GM21447 (cell line): ENCODE results near the gene POLR3E.
"Not testable (repeated sequence)": the region's sequence is repeated elsewhere in the genome, so short reads cannot be mapped to it uniquely, and the experiment has no call there.

Experiments used
- ATAC-seq: cut with Tn5 transposase; IDR thresholded peaks from one replicate; pipeline ENCODE4 v1.9.1; 2021; ENCODE audit not compliant: unreplicated experiment

POLR3E gene

DNA sequence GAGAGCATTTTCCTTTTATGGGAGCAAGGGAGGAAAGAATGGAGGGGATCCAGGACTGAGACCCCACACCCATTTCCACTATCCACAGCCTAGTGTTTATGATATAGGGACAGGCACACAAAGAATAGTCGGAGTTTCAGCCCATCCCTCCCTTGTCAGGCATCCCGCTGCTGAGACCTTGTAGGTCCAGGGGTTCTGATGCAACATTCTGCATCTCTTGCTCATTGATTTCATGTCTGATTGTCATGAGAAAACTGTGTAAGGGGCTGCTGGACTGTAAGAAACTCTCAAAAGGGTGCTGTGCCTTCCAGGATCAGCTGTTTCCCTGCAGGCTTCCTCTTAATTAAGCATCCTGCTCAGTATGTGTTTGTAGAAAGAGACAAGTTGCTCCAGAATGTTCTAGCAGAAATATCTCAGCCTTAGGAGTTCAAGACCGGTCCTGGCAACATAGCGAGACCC, 5.3 kb upstream of the POLR3E start:
- no peak for ATAC-seq

DNA sequence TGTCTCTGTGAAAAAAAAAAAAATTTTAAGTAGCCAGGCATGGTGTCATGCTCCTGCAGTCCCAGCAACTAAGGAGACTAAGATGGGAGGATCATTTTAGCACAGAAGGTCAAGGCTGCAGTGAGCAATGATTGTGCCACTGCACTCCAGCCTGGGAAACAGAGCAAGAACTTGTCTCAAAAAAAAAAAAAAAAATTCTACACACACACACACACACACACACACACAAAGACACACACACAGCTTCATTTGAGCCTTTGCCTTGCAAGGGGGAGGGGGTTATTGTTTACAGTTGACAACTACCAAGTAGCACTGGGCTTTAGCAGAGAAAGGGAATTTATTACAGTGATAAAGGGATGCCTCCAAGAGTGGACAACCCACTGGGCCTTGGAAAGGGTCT, 4.9 kb upstream of the POLR3E start:
- no peak for ATAC-seq

DNA sequence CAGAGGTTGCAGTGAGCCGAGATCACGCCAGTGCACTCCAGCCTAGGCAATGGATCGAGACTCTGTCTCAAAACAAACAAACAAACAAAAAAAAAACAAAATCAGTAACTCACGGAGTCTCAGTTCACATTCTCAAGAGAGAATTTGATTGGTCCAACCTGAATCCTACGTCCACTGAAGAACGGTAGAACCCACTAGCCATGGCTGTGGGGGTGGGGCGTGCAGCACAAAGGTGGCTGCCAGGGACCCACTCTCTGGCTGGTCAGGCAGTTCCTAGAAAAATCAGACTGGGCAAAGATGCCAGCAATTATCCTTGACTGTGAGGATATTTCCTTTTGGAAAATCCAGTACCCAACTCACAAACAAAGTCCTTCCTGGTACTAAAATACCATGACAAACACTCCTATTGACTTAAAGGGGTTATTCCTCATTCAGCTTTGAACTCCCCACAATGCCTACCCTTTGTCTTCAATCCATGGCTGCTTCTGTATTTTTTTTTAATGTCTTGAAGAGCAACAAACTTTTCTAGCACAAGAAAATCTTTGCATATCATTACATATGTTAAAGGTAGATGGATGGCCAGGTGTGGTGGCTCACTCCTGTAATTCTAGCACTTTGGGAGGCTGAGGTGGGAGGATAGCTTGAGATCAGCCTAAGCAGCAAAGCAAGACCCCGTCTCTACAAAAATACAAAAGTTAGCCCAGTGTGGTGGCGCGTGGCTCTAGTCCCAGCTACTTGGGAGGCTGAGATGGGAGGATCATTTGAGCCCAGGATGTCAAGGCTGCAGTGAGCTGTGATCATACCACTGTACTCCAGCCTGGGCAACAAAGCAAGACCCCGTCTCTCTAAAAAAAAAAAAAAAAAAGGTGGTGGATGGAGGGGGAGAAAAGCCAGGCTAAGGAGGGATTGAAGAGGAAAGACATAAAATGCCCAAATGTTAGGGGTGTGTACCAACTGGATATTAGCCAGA, 3.8 kb upstream of the POLR3E start:
- no peak for ATAC-seq

DNA sequence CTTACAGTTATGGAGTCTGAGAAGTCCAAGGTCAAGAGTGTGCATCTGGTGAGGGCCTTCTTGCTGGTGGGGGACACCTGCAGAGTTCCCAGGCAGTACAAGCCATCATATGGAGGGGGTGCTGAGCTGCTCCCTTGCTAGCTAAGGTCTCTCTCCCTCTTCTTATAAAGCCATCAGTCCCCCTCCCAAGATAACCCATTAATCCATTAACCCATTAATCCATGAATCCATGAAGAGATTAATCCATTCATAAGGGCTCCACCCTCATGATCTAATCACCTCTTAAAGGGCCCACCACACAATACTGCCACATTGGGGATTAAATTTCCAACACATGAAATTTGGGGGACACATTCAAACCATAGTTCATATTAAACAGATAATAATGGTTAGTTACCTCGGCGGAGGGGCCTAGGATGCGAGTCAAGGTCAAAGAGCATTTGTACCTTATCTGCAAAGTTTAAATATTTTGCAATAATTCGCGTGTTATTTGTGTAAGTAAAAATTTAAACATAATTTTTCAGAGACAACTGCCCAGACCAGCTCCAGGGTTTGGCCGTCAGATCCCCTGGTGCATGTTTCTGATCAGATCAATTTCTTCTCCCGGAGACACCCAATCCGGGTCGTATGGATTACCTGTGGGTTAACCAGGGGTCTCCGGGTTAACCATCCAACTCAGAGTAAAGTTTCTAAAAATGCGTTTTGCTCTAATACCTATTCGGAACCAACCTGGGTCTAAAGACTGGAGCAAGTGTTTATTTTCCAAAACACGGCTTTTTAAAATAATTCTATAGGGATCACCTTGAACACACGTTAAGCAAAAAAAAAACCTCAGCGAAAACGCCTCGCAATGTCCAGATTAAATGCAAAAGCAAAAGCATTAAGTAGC, 740 bp upstream of the POLR3E start:
- ATAC-seq: no peak

DNA sequence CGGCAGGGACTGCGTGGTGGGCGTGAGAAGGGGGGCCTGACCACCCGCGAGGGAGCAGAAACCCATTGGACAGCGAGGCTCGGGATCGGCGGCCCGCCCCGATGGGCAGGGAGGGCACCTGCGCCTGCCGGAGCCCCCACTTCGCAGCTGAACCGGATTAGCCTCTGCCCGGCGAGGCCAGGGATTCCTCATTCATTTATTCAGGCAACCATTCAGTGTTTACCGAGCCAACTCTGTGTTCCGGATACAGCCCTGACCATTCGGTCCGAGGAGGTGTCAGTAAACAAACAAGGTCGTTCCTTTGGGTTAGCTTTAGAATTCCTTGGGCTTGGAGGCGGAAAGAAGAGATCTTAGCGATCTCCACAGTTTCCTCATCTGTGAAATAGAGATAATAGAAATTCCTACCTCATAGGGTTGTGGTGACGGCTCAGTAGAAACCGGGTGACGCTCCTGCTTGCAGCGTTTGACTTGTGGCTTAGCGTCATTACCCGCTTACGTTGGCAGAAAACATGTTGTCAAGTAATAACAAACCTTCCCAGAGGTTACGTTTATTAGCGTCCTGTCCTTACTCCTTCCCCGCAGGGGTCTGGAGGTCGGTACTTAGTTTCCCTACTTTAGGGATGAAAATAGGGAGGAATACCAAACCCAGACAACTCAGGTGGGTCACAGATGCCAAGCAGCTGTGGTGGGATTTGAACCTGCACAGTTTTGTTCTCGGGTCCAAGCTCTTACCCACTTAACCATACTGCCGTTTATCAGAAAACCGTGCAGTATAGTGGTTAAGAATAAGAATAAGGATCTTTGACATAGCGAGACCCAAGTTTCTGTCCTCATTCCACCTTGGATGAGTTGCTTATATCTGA, 893 bp downstream of the POLR3E start:
- peak; percentile 40 for ATAC-seq

DNA sequence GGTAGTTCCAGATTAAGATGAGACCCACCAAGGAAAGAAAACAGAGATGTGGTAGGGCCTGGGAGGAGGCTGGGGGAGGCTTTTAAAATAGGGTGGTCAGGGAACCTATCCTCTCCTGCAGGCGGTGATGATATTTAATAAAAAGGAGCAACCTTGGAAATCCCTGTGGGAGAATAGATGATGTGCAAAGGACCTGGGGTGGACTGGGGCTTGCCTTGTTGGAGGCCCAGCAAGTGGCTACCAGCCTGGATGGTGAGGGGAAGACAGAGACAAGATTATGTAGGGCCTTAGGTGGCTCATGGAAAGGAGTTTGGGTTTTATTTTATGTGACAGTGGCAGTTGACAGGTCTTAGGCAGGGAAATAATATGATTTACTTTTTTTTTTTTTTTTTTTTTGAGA, 1.8 kb downstream of the POLR3E start:
- no peak for ATAC-seq

DNA sequence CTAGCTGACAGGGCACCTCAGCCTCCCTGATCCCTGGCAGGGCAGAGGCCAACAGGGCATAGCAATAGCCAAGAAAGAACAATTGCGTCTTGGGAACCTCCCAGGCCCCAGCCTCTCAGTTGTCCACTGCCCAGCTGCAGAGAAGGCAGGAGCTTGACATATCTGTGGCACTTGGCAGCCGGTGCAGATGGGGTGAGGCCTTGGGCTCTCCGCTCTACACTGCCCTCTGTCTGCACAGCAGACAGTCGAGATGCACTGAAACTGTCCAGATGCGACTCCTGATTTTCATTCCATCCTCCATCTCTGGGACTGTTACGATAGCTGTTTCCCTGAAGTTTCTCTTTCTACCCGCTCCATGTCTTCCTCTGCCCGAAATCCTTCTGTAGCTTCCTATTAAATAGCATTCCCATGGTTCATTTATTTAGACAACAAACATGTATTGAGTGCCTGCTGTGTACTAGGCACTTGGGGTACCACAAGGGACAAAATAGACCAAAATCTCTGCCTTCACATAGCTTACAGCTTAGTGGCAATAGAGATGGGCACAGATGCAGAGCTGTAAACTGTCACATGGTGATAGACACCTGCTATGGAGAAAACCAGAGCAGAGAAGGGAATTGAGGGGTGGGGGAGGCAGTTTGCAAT, 3.3 kb downstream of the POLR3E start:
- no peak for ATAC-seq

DNA sequence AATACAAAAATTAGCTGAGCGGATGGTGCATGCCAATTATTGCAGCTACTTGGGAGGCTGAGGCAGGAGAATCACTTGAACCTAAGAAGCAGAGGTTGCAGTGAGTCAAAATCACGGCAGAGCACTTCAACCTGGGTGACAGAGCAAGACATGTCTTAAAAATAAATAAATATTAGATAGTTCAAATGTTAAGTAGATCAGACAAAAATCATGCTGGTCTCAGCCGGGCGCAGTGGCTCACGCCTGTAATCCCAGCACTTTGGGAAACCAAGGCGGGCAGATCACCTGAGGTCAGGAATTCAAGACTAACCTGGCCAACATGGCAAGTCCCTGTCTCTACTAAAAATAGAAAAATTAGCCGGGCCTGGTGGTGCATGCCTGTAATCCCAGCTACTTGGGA, 4.2 kb downstream of the POLR3E start:
- ATAC-seq: not testable (repeated sequence)

DNA sequence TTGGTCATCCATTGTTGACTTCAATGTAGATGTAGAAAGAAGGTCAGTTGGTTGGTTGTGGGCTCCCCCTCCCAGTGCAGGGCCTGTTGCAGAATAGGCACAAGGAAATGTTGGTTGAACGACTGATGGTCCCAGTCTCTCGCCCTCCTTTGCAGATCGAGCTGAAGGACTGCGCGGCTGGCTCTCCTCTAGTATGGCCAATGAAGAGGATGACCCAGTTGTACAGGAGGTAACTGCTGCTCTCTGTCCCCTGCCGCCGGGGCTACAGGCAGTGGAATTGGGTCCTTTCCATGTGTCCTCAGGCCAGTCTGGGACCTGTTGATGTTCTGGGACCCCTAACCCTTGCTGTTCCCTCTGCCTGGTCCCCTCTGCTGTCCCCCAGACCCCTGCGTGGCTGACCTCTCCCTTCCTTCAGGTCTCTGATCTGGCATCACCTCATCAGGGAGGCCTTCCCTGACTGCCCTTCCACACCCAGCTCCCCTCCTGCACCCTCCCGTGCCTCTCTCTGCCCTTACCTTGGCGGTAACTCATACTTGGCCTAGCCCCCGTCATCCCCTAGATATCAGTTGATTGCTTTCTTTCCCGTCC, 5.7 kb downstream of the POLR3E start:
- ATAC-seq: no peak

DNA sequence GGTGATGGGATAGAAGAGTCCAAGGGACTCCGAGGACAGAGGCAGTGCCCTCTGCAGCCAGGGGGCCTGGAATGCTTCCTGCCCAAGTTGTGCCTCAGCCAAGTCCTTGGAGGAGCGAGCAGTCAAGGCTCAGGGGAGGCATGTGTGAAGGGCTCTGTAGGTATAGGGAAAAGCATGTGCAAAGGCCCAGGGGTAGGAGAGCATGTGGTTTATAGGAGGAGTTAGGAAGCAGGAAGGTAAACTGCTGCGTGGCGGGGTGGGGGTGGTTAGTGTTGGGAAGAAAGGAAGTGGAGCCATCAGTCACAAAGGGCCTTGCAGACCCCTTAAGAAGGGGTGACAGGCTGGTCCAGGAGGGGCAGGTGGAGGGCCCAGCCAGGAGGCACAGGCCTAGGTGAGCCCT, 7.2 kb downstream of the POLR3E start:
- no peak for ATAC-seq

DNA sequence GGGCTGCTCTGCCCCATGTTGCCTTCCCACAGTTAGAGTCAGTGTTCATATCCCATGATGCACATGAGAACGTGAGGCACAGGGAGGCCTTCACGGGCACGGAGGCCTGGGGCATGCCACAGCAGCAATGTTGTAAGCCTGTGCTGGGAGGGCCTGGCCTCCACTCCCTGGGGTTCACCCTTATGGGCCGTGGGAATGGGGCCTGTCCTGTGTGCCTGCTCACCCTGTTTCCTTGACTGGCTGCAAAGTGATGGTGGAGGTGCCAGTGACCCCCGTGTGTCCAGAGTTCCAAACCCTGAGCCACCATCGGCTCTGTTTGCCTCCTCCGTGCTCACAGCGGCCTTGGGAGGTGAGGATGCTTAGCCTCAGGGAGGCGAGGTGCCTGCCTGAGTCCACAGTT, 9.6 kb downstream of the POLR3E start:
- no peak for ATAC-seq

DNA sequence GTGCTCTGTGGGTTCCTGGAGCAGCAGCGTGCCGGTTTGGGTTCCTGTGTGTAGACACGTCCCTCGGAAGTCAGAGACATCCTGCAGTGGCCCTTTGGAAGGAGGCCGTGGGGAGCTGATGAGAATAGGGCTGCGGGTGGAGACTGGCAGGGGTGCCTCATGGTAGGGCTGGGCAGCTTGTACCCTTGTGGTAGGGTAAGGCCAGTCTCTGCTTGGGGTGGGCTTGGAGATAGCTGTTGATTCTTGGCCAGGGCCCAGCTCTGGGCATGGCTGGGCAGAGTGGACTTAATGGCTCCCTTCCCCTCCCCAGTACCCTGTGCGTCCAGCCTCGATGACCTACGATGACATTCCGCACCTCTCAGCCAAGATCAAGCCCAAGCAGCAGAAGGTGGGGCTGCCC, 10.6 kb downstream of the POLR3E start:
- ATAC-seq: no peak

DNA sequence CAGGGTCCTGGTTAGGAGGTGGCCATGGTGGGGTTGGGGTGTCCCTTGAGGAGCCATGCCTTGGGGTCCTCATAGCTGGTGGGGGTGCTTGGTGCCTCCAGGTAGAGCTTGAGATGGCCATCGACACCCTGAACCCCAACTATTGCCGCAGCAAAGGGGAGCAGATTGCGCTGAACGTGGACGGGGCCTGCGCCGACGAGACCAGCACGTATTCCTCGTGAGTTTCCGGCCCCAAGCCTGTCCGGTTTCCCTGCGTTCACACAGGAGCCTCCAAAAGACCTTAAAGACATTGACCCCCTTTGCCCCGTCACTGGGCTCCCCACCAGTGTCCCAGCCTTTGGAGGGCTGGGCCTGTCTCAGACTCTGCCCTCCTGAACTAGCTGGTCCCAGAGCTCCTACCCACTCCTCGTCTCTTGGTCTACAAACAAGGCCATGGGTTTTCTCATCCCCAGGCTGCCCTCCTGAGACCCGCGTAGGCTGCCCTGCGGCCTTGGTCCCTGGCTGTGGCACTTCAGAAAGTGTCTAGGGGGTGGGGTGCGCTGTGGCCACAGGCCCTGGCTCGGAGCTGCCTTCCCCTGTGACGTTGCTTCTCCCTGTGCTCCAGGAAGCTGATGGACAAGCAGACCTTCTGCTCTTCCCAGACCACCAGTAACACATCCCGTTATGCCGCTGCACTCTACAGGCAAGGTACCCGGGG, 11.8 kb downstream of the POLR3E start:
- no peak for ATAC-seq

DNA sequence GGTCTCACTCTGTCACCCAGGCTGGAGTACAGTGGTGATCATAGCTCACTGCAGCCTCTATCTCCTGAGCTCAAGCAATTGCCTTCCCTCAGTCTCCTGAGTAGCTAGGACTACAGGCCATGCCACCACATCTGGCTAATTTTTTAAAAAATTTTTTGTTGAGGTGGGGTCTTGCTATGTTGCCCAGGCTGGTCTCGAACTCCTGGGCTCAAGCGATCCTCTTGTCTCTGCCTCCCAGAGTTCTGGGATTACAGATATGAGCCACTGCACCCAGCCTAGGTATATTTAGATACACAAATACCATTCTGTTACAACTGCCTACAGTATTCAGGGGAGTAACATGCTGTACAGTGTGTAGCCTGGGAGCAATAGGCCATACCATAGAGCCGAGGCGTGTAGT, 14.3 kb downstream of the POLR3E start:
- no peak for ATAC-seq

DNA sequence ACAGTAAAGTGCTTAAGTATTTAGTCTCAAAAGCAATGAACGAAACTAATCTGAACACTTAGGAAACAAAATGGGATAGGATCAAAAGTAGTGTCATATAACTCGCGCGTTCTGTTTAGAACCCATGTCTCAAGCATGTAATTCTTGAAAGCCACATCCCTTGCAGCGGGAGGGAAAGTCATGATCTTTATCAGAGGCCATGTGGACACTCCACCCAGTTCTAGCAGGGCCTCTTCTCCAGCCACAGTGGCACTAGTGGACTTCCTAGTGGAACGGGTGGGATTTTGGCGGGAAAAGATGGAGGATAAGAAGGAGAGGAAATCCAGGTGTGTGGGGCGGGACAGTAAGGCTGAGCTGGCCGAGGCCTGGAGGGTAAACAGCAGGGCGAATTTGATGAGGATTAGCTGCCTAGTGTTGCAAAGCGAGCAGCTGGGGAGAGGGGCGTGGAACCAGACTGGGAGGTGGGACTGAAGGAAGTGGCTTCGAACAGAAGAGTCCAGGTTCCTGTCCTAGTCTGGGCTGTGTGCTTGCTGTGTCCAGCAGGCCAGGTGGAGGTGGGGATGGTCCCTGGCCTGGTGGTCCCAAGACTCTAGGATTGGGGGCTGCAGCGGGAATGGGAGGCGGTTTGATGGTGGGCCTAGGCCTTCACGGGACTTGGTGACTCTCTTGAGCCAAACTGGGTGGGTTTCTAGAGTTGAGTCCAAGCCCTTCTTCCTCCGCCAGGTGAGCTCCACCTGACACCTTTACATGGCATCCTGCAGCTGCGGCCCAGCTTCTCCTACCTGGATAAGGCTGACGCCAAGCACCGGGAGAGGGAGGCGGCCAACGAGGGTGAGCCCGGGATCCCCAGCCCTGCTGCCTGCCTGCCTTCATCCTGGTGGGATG, 15.9 kb downstream of the POLR3E start:
- no peak for ATAC-seq

DNA sequence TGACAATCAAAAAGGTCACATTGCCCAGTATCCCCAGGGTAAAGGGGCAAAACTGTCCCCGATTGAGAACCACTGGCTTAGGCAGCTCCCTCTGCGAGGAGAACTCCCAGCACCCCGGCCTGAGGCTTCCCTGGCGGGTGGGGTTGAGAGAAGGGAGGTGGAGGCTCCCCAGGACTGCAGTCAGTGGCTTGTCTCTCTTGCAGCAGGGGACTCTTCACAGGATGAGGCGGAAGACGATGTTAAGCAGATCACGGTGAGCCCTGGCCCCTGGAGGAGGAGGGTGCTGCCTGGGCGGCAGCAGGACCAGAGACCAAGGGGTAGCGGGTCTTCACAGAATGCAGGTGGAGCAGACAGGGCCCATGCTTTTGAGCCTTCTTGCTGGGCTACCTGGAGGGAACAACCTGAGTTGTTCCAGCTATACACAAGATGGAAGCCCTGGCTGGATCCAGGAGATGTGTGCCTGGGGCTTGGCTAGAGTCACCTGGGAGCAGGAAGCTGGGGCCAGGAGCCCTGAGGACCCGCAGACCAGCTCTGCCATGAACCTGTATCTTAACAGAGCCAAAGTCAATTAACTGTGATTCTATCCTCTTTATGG, 16.8 kb downstream of the POLR3E start:
- no peak for ATAC-seq

DNA sequence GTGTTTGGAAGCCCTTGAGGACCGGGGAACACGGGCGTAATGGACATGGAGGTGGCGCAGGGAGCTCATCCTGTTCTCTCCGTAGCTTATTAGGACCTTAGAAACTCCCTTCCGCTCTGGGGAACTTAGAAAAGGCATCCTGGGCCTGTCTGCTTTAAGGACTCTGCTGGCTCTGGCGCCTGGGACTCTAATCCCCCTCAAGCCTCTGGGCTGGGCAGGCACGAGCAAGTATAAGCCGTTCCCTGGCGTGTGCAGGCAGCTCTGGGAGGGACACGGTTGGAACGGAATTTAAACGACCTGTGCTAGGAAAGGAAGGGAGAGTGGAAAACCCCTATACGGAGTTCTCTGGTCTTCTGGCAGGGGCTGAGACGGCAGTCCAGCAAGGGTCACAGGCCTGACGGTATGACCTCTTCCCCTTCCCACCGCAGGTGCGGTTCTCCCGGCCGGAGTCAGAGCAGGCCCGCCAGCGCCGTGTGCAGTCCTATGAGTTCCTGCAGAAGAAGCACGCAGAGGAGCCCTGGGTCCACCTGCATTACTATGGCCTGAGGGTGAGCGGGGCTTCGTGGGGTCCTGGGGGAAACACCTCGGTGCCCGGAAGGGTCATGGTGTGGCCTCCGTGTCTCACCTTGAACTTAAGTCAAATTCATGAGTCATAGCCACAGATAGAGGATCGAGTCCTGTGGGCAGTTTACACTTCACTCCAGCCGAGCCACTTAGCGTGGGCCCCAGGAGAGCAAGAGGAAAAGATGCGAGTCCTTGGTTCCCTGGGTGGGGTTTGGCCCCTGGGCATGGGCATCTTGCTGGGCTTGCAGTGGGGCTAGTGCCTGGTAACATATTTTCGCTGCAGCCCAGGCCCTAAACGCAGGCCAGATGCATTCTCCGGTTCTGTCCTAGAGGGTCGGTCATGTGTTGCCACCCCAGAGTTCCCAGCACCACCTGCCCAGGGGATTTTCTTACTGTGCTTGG, 17.7 kb downstream of the POLR3E start:
- no peak for ATAC-seq
